Measurements from ENCODE around the gene ZNF597.

The ZNF597 gene

GRCh38 chr16:3465911-3466584, 22.7 kb upstream of the ZNF597 start:
- DNase-seq (ENCODE audit: insufficient read length, low spot score), result no peak
- FAIRE-seq, result no peak
- no peak for TF ChIP-seq CTCF (IDR thresholded peaks at IDR 0.05; ENCODE audit: insufficient read depth, missing control alignments)

GRCh38 chr16:3465301-3465700, 22.0 kb upstream of the ZNF597 start:
- FAIRE-seq (no peak), DNase-seq (ENCODE audit: insufficient read length, low spot score) (no peak)
- no peak for TF ChIP-seq CTCF (IDR thresholded peaks at IDR 0.05; ENCODE audit: insufficient read depth, missing control alignments)

GRCh38 chr16:3461151-3461550, 17.8 kb upstream of the ZNF597 start:
- DNase-seq (ENCODE audit: insufficient read length, low spot score) (no peak), FAIRE-seq (no peak)
- peak; percentile 20 for TF ChIP-seq CTCF (IDR thresholded peaks at IDR 0.05; ENCODE audit: insufficient read depth, missing control alignments)

- no peak for TF ChIP-seq CTCF (IDR thresholded peaks at IDR 0.05; ENCODE audit: insufficient read depth, missing control alignments)
- FAIRE-seq, result no peak
- no peak for DNase-seq (ENCODE audit: insufficient read length, low spot score)
These were observed 17.3 kb upstream of the ZNF597 start for GRCh38 chr16:3460585-3460984.

GRCh38 chr16:3460121-3460520, 16.8 kb upstream of the ZNF597 start:
- no peak for DNase-seq (ENCODE audit: insufficient read length, low spot score)
- TF ChIP-seq CTCF (IDR thresholded peaks at IDR 0.05; ENCODE audit: insufficient read depth, missing control alignments), result no peak
- no peak for FAIRE-seq

GRCh38 chr16:3459401-3460090, 16.2 kb upstream of the ZNF597 start:
- no peak for TF ChIP-seq CTCF (IDR thresholded peaks at IDR 0.05; ENCODE audit: insufficient read depth, missing control alignments)
- no peak for DNase-seq (ENCODE audit: insufficient read length, low spot score)
- FAIRE-seq, result no peak

- DNase-seq (ENCODE audit: insufficient read length, low spot score), result no peak
- TF ChIP-seq CTCF (IDR thresholded peaks at IDR 0.05; ENCODE audit: insufficient read depth, missing control alignments), result no peak
- FAIRE-seq, result no peak
These were observed 15.6 kb upstream of the ZNF597 start for GRCh38 chr16:3458852-3459361.
